Testis (tissue), 3 donors: ENCODE measurements around the gene CALB2. TPM values are rescaled to one million over a fixed set of nuclear protein-coding genes. Genes with fewer than 3 reads are reported as not detected.

Experiments used
- DNase-seq: peaks from one replicate; pipeline ENCODE4 v3.0.0-alpha.2; 2019
- H3K27ac ChIP-seq, 2 donors: fragments of 200-600 bp; sonication (generic); one replicate each; pipeline ENCODE4 v1.5.1; 2019
- H3K27me3 ChIP-seq: fragments of 200-600 bp; sonication (generic); one replicate; pipeline ENCODE4 v1.5.1; 2019
- H3K36me3 ChIP-seq: fragments of 200-600 bp; sonication (generic); one replicate; pipeline ENCODE4 v1.5.1; 2017; ENCODE audit warnings: low read depth; ENCODE audit errors: missing control alignments
- H3K4me1 ChIP-seq: fragments of 200-600 bp; sonication (generic); one replicate; pipeline ENCODE4 v1.5.1; 2019
- H3K4me3 ChIP-seq, 2 donors: fragments of 200-600 bp; sonication (generic); one replicate each; pipeline ENCODE4 v1.5.1; 2017 to 2019
- H3K9me3 ChIP-seq: fragments of 200-600 bp; sonication (generic); one replicate; pipeline ENCODE4 v1.5.1; 2017
- CTCF ChIP-seq, 3 experiments: fragments of 450-650 bp in 2 of 3; fragments of 200-600 bp in 1 of 3; sonication (generic) in 1 of 3; IDR thresholded peaks; one replicate each; pipeline ENCODE4 v1.5.1; 2016 to 2019; ENCODE audit warnings: antibody characterized with exemption in 3 of 3, mild to moderate bottlenecking in 2 of 3, moderate library complexity in 1 of 3
- POLR2A ChIP-seq: fragments of 450-650 bp; IDR thresholded peaks from one replicate; pipeline ENCODE4 v1.6.1; 2017; ENCODE audit warnings: antibody characterized with exemption, mild to moderate bottlenecking, moderate library complexity
- WGBS, 2 donors: methylation state at CpG; one replicate each; pipeline ENCODE4 v1.1.5; 2018; 5-methylcytosine and 5-hydroxymethylcytosine counted together
- intact Hi-C: fragments of 100-400 bp; cut with DNase I; formaldehyde crosslinking; loops from one replicate; pipeline ENCODE4 v1.15.1; 2023; ENCODE audit warnings: low total_unique reads
- polyA plus RNA-seq: library from polyadenylated mRNA; stranded (reverse); fragments of 350-450 nt; fragmentation: Illumina TruSeq; extraction: RNeasy Lipid Tissue Mini Kit (QIAGEN cat#74804); gene quantifications from one replicate; pipeline ENCODE4 v1.2.3, GENCODE V29; 2014; ENCODE audit warnings: low read depth, low replicate concordance; ENCODE audit not compliant: insufficient read depth
- total RNA-seq, 2 donors: library from RNA; depleted of rRNA; stranded (reverse); fragments of >200 nt; gene quantifications; one replicate each; pipeline ENCODE4 v1.2.3, GENCODE V29; 2016

CALB2 gene
- total and polyA plus RNA-seq, 3 donors from 2014 or later: 3.6 to 53.2 (median 5.1) TPM

GRCh38 chr16:71350821-71351557 lies 7.5 kb upstream of the CALB2 start:
- Histone ChIP-seq H3K9me3 (no peaks in the 10 kb centered on the region), H3K4me3 (no peak overlapping the region), H3K27me3 (no peaks in the 10 kb centered on the region), H3K4me1 (no peaks in the 10 kb centered on the region), H3K27ac (no peak overlapping the region), H3K36me3 (no peaks in the 10 kb centered on the region)
- WGBS, 2 donors: 66 to 77% methylated on average over 10 of the region's 10 CpGs
- intact Hi-C loops: no loop called here
- DNase-seq: no peak
- TF ChIP-seq CTCF (IDR thresholded peaks at IDR 0.05) (no peak), POLR2A (no peak)

- DNase-seq: no peak
- TF ChIP-seq CTCF (IDR thresholded peaks at IDR 0.05) (no peak), POLR2A (no peak)
- no peaks in the 10 kb centered on the region for H3K4me1 ChIP-seq
- 54 to 61% methylated on average over 4 of the region's 5 CpGs for WGBS, 2 donors
- H3K4me3 ChIP-seq: no peak overlapping the region
- no peaks in the 10 kb centered on the region for H3K36me3 ChIP-seq
- intact Hi-C loops: no loop called here
- no peak overlapping the region for H3K27ac ChIP-seq
- H3K9me3 ChIP-seq: no peaks in the 10 kb centered on the region
- no peaks in the 10 kb centered on the region for H3K27me3 ChIP-seq
Measured at GRCh38 chr16:71351558-71351901, 7.0 kb upstream of the CALB2 start.

- TF ChIP-seq POLR2A: no peak
- no peak for TF ChIP-seq CTCF (IDR thresholded peaks at IDR 0.05)
- Histone ChIP-seq H3K27me3 (no peaks in the 10 kb centered on the region), H3K4me3 (no peak overlapping the region), H3K4me1 (no peaks in the 10 kb centered on the region), H3K9me3 (no peaks in the 10 kb centered on the region), H3K36me3 (no peaks in the 10 kb centered on the region), H3K27ac (no peak overlapping the region)
- WGBS, 2 donors: 91 to 96% methylated on average over 3 of the region's 3 CpGs
- no peak for DNase-seq
- intact Hi-C loops: no loop called here
Measured at GRCh38 chr16:71352466-71352865, 6.1 kb upstream of the CALB2 start.

- WGBS, 2 donors: 91 to 95% methylated on average over 1 of the region's 1 CpG
- peaks cover 5% of the 10 kb centered on the region for H3K4me1 ChIP-seq
Measured at GRCh38 chr16:71352963-71353460, 5.5 kb upstream of the CALB2 start.

More at GRCh38 chr16:71352963-71353460, 5.5 kb upstream of the CALB2 start:
- TF ChIP-seq CTCF (IDR thresholded peaks at IDR 0.05) (no peak), POLR2A (no peak)
- no peak overlapping the region for H3K4me3 ChIP-seq
- H3K36me3 ChIP-seq: no peaks in the 10 kb centered on the region
- H3K27ac ChIP-seq: no peak overlapping the region
- intact Hi-C loops: no loop called here
- H3K27me3 ChIP-seq: no peaks in the 10 kb centered on the region
- DNase-seq: no peak
- H3K9me3 ChIP-seq: no peaks in the 10 kb centered on the region
